Non-pigmented ciliary epithelial cell (primary cell): ENCODE measurements around the gene NAGS.
"Not testable (repeated sequence)": the region's sequence is repeated elsewhere in the genome, so short reads cannot be mapped to it uniquely, and the experiment has no call there.

Experiments used
- DNase-seq: peaks from one replicate; pipeline ENCODE4 v3.0.0-alpha.2; 2010; ENCODE audit warnings: low read depth

NAGS gene

DNA sequence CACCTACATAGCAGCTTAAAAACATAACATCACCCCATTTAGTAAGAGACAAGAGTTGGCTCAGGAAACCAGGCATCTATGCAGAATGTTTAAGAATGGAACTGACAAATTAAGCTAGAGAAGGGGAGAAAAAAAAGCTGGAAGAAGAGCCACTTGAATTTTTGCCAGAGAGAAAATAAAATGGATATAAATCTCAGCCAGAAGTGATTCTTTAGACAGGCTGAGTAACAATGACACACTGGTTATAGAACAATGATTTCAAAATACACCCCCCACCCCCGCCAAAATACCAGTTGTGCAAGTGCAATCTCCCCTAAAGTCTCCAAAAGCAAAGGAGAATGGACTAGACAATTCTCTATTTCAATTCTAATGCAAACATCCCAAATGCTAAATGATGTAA lies 39.6 kb downstream of the NAGS start:
- DNase-seq = no peak

DNA sequence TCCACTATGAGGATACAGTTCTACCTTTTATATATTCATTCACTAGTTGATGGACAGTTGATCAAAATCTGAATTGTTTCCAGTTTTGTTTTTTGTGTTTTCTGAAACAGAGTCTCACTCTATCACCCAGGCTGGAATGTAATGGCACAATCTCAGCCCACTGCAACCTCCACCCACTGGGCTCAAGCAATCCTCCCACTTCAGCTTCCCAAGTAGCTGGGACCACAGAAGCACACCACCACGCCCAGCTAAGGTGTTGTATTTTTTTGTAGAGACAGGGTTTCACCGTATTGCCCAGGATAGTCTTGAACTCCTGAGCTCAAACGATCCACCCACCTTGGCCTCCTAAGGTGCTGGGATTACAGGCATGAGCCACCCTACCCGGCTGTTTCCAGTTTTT lies 41.1 kb downstream of the NAGS start:
- DNase-seq = no peak

DNA sequence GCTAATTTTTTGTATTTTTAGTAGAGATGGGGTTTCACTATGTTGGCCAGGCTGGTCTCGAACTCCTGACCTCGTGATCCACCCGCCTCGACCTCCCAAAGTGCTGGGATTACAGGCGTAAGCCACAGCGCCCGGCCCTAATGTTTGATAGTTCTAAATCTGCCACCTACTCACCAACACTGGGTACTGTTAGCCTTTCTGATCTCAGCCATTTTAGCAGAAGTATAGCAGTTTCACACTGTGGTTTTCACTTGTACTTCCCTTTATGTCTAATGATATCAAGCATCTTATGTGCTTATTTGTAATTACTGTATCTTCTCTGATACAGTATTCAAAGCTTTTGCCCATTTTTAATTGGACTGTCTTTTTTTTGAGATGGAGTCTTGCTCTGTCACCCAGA lies 42.5 kb downstream of the NAGS start:
- not testable (repeated sequence) for DNase-seq

DNA sequence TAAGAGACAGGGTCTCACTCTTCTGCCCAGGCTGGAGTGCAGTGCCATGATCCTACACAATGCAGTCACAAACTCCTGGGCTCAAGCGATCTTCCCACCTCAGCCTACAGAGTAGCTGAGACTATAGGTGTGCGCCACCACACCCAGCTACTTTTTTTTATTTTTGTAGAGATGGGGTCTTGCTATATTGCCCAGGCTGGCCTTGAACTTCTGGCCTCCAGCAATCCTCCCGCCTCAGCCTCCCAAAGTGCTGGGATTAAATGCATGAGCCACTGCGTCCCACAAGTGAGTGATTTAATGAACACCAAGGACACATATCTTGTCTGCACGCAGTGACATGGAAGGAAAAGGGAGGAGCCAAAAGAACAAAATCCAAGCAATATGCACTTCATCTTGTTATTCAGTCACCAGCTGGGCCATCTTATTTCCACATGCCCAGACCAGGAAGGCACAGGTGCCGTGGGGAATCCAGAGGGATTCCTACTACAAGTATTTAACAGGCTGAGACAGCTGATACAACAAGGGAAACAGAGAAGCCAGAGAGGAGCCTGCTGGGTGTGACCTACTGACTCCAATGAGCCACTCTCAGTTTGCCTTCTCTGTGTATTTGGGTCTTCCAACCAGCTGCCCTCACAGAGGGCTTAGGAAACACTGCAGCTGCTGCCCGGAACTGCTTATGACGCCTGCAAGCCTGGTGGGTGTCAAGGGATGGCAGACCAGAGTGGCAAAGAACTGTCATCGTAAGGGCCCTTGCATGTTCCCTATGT lies 45.1 kb downstream of the NAGS start:
- no peak for DNase-seq

DNA sequence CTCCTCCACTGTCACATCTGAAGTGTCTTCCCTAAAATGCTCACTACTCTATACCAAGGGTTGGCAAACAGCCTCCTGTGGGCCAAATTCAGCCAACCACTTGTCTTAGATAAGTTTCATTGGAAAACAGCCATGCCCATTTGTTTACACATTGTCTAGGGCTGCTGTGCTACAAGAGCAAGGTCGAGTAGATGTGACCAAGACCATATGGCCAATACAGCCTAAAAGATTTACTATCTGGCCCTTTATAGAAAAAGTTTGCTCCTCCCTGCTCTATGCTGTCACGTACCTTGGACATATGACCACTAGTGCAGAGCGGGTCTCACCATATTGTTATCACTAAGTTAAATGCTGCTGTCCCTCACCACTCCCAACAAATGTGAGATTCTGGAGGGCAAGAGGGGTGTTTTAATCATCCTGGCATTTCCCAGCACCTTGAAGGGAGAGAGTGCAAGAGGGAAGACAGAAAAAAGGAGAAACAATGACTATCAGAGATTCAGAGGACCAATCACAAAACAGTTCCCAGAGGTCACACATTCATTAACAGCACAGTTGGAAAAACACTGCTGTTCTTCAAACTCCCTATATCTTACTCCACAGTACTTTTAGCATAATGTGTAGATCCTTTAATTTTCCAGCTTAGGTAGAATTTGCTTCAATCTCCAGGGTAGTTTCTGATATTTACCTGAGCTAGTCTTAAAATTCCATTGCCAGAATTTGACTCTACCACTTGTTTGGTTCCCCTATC lies 48.9 kb downstream of the NAGS start:
- no peak for DNase-seq
